IMR-90 (cell line): Measurements from ENCODE around the gene NOC2L. TPM values are rescaled to one million over a fixed set of nuclear protein-coding genes. Genes with fewer than 3 reads are reported as not detected.

Experiments used
- ATAC-seq: fragments of 200-7000 bp; cut with Tn5 transposase; 2 replicates; pipeline ENCODE4 v1.9.1; 2020; ENCODE audit warnings: low read depth, mild to moderate bottlenecking, moderate library complexity
- BruUV-seq: library from RNA; stranded (reverse); fragments of 400-500 nt; replicated peaks from 2 replicates; lab custom pipeline; 2021; lab: Mats Ljungman, UMichigan
- CTCF ChIA-PET: fragments of 300-600 bp; formaldehyde crosslinking; extraction: SDS; loops from one replicate; lab custom pipeline; 2021; ENCODE audit warnings: antibody characterized with exemption; lab: Yijun Ruan, JAX
- POLR2A ChIA-PET: fragments of 300-600 bp; sonication (Branson Sonifier 250); formaldehyde crosslinking; loops from one replicate; lab custom pipeline; 2022; ENCODE audit warnings: antibody characterized with exemption; ENCODE audit not compliant: unreplicated experiment; lab: Charles Lee
- DNase-seq: peaks from one replicate; pipeline ENCODE4 v3.0.0; 2013
- H2AFZ ChIP-seq: replicated peaks from 2 replicates; pipeline ENCODE3; 2013; ENCODE audit warnings: low read length, mild to moderate bottlenecking; ENCODE audit not compliant: poor library complexity
- H2AK5ac ChIP-seq: 2 replicates; pipeline ENCODE4 v1.6.1; 2013; ENCODE audit warnings: low read depth, low read length, inconsistent platforms
- H2AK9ac ChIP-seq: replicated peaks from 2 replicates; pipeline ENCODE3; 2013; ENCODE audit warnings: mild to moderate bottlenecking, low read depth, low read length, moderate library complexity; ENCODE audit not compliant: poor library complexity
- H2BK120ac ChIP-seq: 2 replicates; pipeline ENCODE4 v1.6.1; 2013; ENCODE audit warnings: low read depth, low read length, inconsistent platforms
- H2BK15ac ChIP-seq: 3 replicates; pipeline ENCODE4 v1.6.1; 2013; ENCODE audit warnings: low read depth, low read length, inconsistent platforms
- H2BK20ac ChIP-seq: 2 replicates; pipeline ENCODE4 v1.6.1; 2013; ENCODE audit warnings: low read depth, mild to moderate bottlenecking, inconsistent platforms, low read length, moderate library complexity
- H2BK5ac ChIP-seq: 2 replicates; pipeline ENCODE4 v1.6.1; 2013; ENCODE audit warnings: mild to moderate bottlenecking, low read depth, low read length, inconsistent platforms; ENCODE audit not compliant: poor library complexity, severe bottlenecking
- H3K14ac ChIP-seq: replicated peaks from 2 replicates; pipeline ENCODE4 v1.6.1; 2013; ENCODE audit warnings: low read depth, low read length, inconsistent platforms
- H3K18ac ChIP-seq: 2 replicates; pipeline ENCODE4 v1.6.1; 2013; ENCODE audit warnings: low read depth, low read length, control low read depth
- H3K23ac ChIP-seq: 2 replicates; pipeline ENCODE4 v1.6.1; 2013; ENCODE audit warnings: low read depth, low read length, inconsistent platforms
- H3K27ac ChIP-seq: 2 replicates; pipeline ENCODE4 v1.5.1; 2013; ENCODE audit warnings: mild to moderate bottlenecking, control low read depth, low read length; ENCODE audit not compliant: insufficient read depth
- H3K27me3 ChIP-seq: 2 replicates; pipeline ENCODE4 v1.6.1; 2013; ENCODE audit warnings: low read length; ENCODE audit not compliant: control insufficient read depth, insufficient read depth
- H3K36me3 ChIP-seq: 2 replicates; pipeline ENCODE4 v1.6.1; 2013; ENCODE audit warnings: low read length, mixed read lengths; ENCODE audit not compliant: control insufficient read depth, insufficient read depth
- H3K4ac ChIP-seq: 2 replicates; pipeline ENCODE4 v1.6.1; 2013; ENCODE audit warnings: low read depth, low read length, inconsistent platforms
- H3K4me1 ChIP-seq: 2 replicates; pipeline ENCODE4 v1.6.1; 2013; ENCODE audit warnings: low read length, mixed read lengths; ENCODE audit not compliant: control insufficient read depth, insufficient read depth
- H3K4me2 ChIP-seq: 2 replicates; pipeline ENCODE4 v1.6.1; 2013; ENCODE audit warnings: low read depth, mild to moderate bottlenecking, control low read depth, low read length, moderate library complexity
- H3K4me3 ChIP-seq: 2 replicates; pipeline ENCODE4 v1.5.1; 2013; ENCODE audit warnings: low read depth, mild to moderate bottlenecking, control low read depth, low read length, moderate library complexity; ENCODE audit not compliant: insufficient read depth
- H3K56ac ChIP-seq: 2 replicates; pipeline ENCODE4 v1.6.1; 2013; ENCODE audit warnings: low read length, inconsistent platforms; ENCODE audit not compliant: insufficient read depth; ENCODE audit errors: extremely low read depth
- H3K79me1 ChIP-seq, 2 experiments: 2 replicates each; pipeline ENCODE4 v1.6.1; 2013; ENCODE audit warnings: low read length in 2 of 2, inconsistent platforms in 1 of 2, low read depth in 1 of 2
- H3K9ac ChIP-seq: 2 replicates; pipeline ENCODE4 v1.6.1; 2013; ENCODE audit warnings: low read depth, low read length, control low read depth
- H3K9me1 ChIP-seq: 2 replicates; pipeline ENCODE4 v1.6.1; 2013; ENCODE audit warnings: low read length, inconsistent platforms; ENCODE audit not compliant: insufficient read depth
- H3K9me3 ChIP-seq: 2 replicates; pipeline ENCODE4 v1.6.1; 2013; ENCODE audit warnings: low read length; ENCODE audit not compliant: control insufficient read depth, insufficient read depth
- H4K20me1 ChIP-seq: 2 replicates; pipeline ENCODE4 v1.6.1; 2013; ENCODE audit warnings: low read length, inconsistent platforms; ENCODE audit not compliant: insufficient read depth
- H4K5ac ChIP-seq: 2 replicates; pipeline ENCODE4 v1.6.1; 2013; ENCODE audit warnings: mild to moderate bottlenecking, low read depth, low read length, control low read depth
- H4K8ac ChIP-seq, 2 experiments: 2 replicates each; pipeline ENCODE4 v1.6.1; 2013; ENCODE audit warnings: low read depth in 2 of 2, low read length in 2 of 2, control low read depth in 1 of 2, inconsistent platforms in 1 of 2
- H4K91ac ChIP-seq: 2 replicates; pipeline ENCODE4 v1.6.1; 2013; ENCODE audit warnings: low read depth, low read length, inconsistent platforms; ENCODE audit not compliant: insufficient read depth
- CEBPB ChIP-seq: IDR thresholded peaks from 2 replicates; pipeline ENCODE4 v1.6.1; 2012; ENCODE audit warnings: low read depth, low read length, improper control_type of control experiment
- MAFK ChIP-seq: IDR thresholded peaks from 2 replicates; pipeline ENCODE4 v1.6.1; 2012; ENCODE audit warnings: low read depth, low read length, improper control_type of control experiment
- MXI1 ChIP-seq: IDR thresholded peaks from 2 replicates; pipeline ENCODE4 v1.6.1; 2012; ENCODE audit warnings: low read depth, mild to moderate bottlenecking, low read length, moderate library complexity, borderline replicate concordance
- NFE2L2 ChIP-seq: fragments of 150-350 bp; IDR thresholded peaks from 2 replicates; pipeline ENCODE4 v1.6.1; 2016; ENCODE audit warnings: low read depth, mild to moderate bottlenecking, low read length
- RAD21 ChIP-seq: IDR thresholded peaks from 2 replicates; pipeline ENCODE4 v1.6.1; 2012; ENCODE audit warnings: low read length, improper control_type of control experiment
- RCOR1 ChIP-seq: IDR thresholded peaks from 2 replicates; pipeline ENCODE4 v1.6.1; 2012; ENCODE audit warnings: mild to moderate bottlenecking, low read length, improper control_type of control experiment; ENCODE audit not compliant: insufficient replicate concordance
- RFX5 ChIP-seq: IDR thresholded peaks from 2 replicates; pipeline ENCODE4 v1.8.0; 2012; ENCODE audit warnings: low read depth, mild to moderate bottlenecking, low read length, moderate library complexity
- SMC3 ChIP-seq: fragments of 150-350 bp; IDR thresholded peaks from 2 replicates; pipeline ENCODE4 v1.6.1; 2016; ENCODE audit warnings: low read depth, mild to moderate bottlenecking, antibody characterized with exemption, low read length, moderate library complexity
- WGBS, 2 experiments: methylation state at CpG; one replicate each; pipeline versions ENCODE4 v1.1.5 to v1.1.7; 2013; ENCODE audit warnings: missing lambda C conversion rate in 2 of 2; ENCODE audit not compliant: insufficient read length in 1 of 2; ENCODE audit errors: extremely low coverage in 2 of 2; 5-methylcytosine and 5-hydroxymethylcytosine counted together
- dilution Hi-C: fragments of 300-500 bp; cut with HindIII; formaldehyde crosslinking; loops from one replicate; pipeline ENCODE4 v1.14.3; 2018; ENCODE audit warnings: low sequenced_read_pairs; ENCODE audit not compliant: unreplicated experiment
- in situ Hi-C: fragments of 300-500 bp; cut with MboI; formaldehyde crosslinking; loops from 3 replicates; pipeline ENCODE4 v1.14.3; 2019; ENCODE audit warnings: low sequenced_read_pairs, inconsistent platforms, mixed read lengths
- intact Hi-C: fragments of 100-400 bp; cut with micrococcal nuclease; formaldehyde crosslinking; loops from 2 replicates; pipeline ENCODE4 v1.10.0; 2022
- polyA plus RNA-seq, 3 experiments: library from polyadenylated mRNA; depleted of rRNA; stranded (reverse); fragments of >200 nt; gene quantifications; 2 replicates each; pipeline ENCODE4 v1.2.3, GENCODE V29; 2012; ENCODE audit warnings: low replicate concordance in 1 of 3
- total RNA-seq: library from RNA; depleted of rRNA; stranded (reverse); fragments of >200 nt; gene quantifications from 2 replicates; pipeline ENCODE4 v1.2.3, GENCODE V29; 2012

Gene NOC2L
- total and polyA plus RNA-seq, 2 of the 4 experiments (the other 2 are of a cell fraction): 74.2 to 106 TPM

GRCh38 chr1:920010-920409 is 39.0 kb downstream of the NOC2L start:
- CTCF ChIA-PET: interaction anchor here (1.1 kb wide), 1 partner anchor 8 kb away, joined by 5 read pairs; no protein-coding TSS in a partner anchor

More at GRCh38 chr1:920010-920409, 39.0 kb downstream of the NOC2L start:
- ATAC-seq (no peak), DNase-seq (no peak)
- Histone ChIP-seq H3K4me2 (no peak overlapping the region), H3K9me1 (peaks cover 5% of the 10 kb centered on the region), H2BK120ac (no peak overlapping the region), H3K4ac (peak overlapping the region; percentile 71; the same call in 1 of the 2 replicates), H4K20me1 (peaks cover 3% of the 10 kb centered on the region), H3K4me1 (peaks cover 24% of the 10 kb centered on the region), H3K9me3 (no peaks in the 10 kb centered on the region), H4K91ac (no peak overlapping the region), H2BK20ac (no peak overlapping the region), H2BK15ac (no peak overlapping the region), H3K4me3 (no peak overlapping the region), H3K9ac (no peak overlapping the region), H3K36me3 (peaks cover 2% of the 10 kb centered on the region; the same call in 1 of the 2 replicates), H2AK5ac (peak overlapping the region; percentile 31; the same call in 1 of the 2 replicates), H2AK9ac (no peak overlapping the region), H3K27ac (no peak overlapping the region), H3K27me3 (no peaks in the 10 kb centered on the region; the same call in 1 of the 2 replicates), H4K5ac (no peak overlapping the region), H3K18ac (no peak overlapping the region), H4K8ac (peak overlapping the region in 1 of 2 experiments; percentile 36; a peak in 1 of 4 replicates), H3K14ac (no peak overlapping the region), H2AFZ (no peak overlapping the region), H3K56ac (no peak overlapping the region), H3K79me1 (peaks cover 4 to 15% of the 10 kb centered on the region in 2 experiments; a peak in 1 of 4 replicates), H3K23ac (no peak overlapping the region), H2BK5ac (no peak overlapping the region)
- WGBS, 2 experiments: 77% methylated on average over 20 of the region's 23 CpGs; no CpG with 5 or more reads in 1 of the 2 experiments
- dilution Hi-C loops: no loop called here
- POLR2A ChIA-PET: no interaction called here
- in situ Hi-C loops: no loop called here
- BruUV-seq: no TSS peak
- intact Hi-C loops: loop anchor here (5.0 kb wide), 1 partner anchor 37 kb away; the partner anchor contains the start of gene NOC2L
- TF ChIP-seq MAFK: no peak
- no peak for TF ChIP-seq MXI1
- TF ChIP-seq RFX5: no peak
- no peak for TF ChIP-seq CEBPB
- TF ChIP-seq NFE2L2: no peak
- TF ChIP-seq RCOR1: no peak
- TF ChIP-seq RAD21: no peak
- TF ChIP-seq SMC3: no peak
